ENCODE data around the gene PRADC1. TPM values are rescaled to one million over a fixed set of nuclear protein-coding genes. Genes with fewer than 3 reads are reported as not detected.
"Not testable (repeated sequence)": the region's sequence is repeated elsewhere in the genome, so short reads cannot be mapped to it uniquely, and the experiment has no call there.

The PRADC1 gene
- total and polyA plus RNA-seq, 4 donors: 12.6 to 38.0 (median 24.7) TPM

DNA sequence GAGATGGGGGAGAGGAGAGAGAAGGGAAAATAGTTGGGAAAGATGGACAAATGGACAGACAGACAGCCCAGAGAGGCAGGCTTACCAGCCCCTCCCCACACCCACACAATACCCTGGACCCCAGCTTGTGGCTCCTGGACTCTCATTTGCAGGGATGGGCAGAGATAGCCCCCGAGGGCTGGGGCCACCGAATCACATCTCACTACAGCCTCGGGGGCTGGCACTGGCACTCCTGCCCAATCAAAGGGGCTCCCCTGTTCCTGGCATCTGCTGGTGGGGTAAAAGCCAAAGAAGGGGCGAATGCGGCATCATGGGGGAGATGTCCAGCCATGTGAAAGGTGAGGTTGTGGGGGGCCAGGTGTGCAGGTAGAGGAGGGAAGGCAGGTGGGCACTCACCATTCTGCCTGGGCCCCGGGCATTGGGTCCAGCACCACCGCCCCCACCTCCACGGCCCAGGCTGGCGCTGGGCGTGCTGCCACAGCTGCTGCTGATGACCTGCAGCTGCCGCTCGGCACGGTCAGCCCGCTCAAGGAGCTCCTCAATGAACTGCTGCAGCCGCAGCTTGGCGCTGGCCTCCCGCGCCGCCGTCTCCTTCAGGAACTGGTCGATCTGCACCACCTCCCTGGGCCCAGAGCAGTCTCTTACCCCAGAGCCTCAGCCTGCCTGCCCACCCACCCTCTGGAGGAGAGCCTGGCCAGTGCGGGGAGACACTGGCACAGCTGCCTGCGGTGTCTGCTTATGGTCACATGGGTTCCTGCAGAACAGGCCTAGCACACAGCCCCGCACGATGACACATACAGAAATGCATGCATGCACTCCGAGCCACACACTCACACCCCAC, 33.2 kb upstream of the PRADC1 start:
- no peak for DNase-seq (ENCODE audit: low read depth in 4 of 6, low spot score in 6 of 6)
- no peak overlapping the region for H3K27ac ChIP-seq (ENCODE audit: low read depth, low read length)
- peaks cover 18% of the 10 kb centered on the region for H3K4me1 ChIP-seq (ENCODE audit: control insufficient read depth, insufficient read depth, low read length)
- H3K9me3 ChIP-seq (ENCODE audit: control insufficient read depth, insufficient read depth, low read length): no peaks in the 10 kb centered on the region
- H3K27me3 ChIP-seq (ENCODE audit: control insufficient read depth, insufficient read depth, low read length): peaks cover 13% of the 10 kb centered on the region
- 89% methylated on average over 26 of the region's 26 CpGs for WGBS (ENCODE audit: insufficient coverage)
- no peak overlapping the region for H3K4me3 ChIP-seq (ENCODE audit: low read depth, low read length)
- H3K36me3 ChIP-seq (ENCODE audit: control insufficient read depth, insufficient read depth, low read length): peaks cover 41% of the 10 kb centered on the region

DNA sequence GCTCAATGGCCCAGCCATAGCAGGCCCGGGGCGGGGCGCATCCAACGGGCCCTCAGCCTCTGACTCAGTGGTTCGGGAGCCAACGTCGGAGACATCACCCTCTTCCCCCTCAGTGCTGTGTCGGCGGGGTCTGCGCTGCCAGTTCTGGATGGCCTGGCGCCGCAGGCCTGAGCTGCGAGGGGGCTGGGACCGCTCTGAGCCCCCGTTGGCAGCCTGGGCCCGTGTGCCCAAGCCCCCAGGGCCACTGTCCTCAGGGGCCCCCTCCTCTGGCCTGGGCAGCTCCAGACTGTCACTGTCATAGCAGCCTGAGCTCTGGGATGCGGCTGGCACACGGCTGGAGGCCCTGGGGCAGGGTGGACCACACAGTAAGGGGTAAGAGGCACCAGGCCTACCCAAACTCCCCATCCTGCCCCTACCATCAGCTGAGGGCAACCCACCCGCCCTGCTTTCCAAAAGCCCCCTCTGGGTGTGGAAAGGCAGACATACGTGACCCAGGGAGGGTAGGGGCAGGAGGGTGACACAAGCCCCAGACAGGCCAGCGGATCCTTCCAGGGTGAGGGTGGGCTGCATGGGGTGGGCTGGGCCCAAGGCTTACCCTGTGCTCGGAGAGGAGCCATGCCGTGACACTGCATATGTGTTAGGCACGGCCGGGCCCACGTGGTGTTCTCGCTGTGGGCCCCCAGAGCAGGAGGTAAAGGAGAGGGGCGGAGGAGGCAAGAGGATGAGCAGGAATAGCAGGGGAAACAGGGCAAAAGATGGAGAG, 32.4 kb upstream of the PRADC1 start:
- peaks cover 18% of the 10 kb centered on the region for H3K4me1 ChIP-seq (ENCODE audit: control insufficient read depth, insufficient read depth, low read length)
- 95% methylated on average over 26 of the region's 28 CpGs for WGBS (ENCODE audit: insufficient coverage)
- H3K27ac ChIP-seq (ENCODE audit: low read depth, low read length): no peak overlapping the region
- no peak for DNase-seq (ENCODE audit: low read depth in 4 of 6, low spot score in 6 of 6)
- peaks cover 9% of the 10 kb centered on the region for H3K27me3 ChIP-seq (ENCODE audit: control insufficient read depth, insufficient read depth, low read length)
- H3K9me3 ChIP-seq (ENCODE audit: control insufficient read depth, insufficient read depth, low read length): no peaks in the 10 kb centered on the region
- no peak overlapping the region for H3K4me3 ChIP-seq (ENCODE audit: low read depth, low read length)
- H3K36me3 ChIP-seq (ENCODE audit: control insufficient read depth, insufficient read depth, low read length): peaks cover 48% of the 10 kb centered on the region

DNA sequence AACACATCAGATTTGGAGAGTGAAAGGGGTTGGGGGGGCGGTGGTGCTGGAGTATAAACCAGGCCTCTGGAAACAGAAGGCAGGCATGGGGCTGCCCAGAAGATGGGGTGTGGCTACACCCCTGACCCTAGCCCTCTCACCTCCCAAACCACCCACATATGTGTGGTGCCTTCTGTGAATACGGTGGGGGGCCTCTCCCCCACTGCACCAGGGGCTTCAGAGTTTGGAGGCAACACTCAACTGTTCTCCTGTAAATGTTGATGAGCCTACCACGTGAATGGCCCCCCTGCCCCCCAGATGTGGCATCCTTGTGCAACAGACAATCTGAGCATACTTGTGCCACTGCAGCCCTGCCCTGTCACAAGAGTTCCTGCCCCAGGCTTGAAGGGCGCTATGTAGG, 31.7 kb upstream of the PRADC1 start:
- peaks cover 9% of the 10 kb centered on the region for H3K27me3 ChIP-seq (ENCODE audit: control insufficient read depth, insufficient read depth, low read length)
- peaks cover 17% of the 10 kb centered on the region for H3K4me1 ChIP-seq (ENCODE audit: control insufficient read depth, insufficient read depth, low read length)
- DNase-seq (ENCODE audit: low read depth in 4 of 6, low spot score in 6 of 6): no peak
- WGBS (ENCODE audit: insufficient coverage): 88% methylated on average over 1 of the region's 4 CpGs
- H3K36me3 ChIP-seq (ENCODE audit: control insufficient read depth, insufficient read depth, low read length): peaks cover 55% of the 10 kb centered on the region
- no peak overlapping the region for H3K4me3 ChIP-seq (ENCODE audit: low read depth, low read length)
- no peak overlapping the region for H3K27ac ChIP-seq (ENCODE audit: low read depth, low read length)
- H3K9me3 ChIP-seq (ENCODE audit: control insufficient read depth, insufficient read depth, low read length): no peaks in the 10 kb centered on the region

DNA sequence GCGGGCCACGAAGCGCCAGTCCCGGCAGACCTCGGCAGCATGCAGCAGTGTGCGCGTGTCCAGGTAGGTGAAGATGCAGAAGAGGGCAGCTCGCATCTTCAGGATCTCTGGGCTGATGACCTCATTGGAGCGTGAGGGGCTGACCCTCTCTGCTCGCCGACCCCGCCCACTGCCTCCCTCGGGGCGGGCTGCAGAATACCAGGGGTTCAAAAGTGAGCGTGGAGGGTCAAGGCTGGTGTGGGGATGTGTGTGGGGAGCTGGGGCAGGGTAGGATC, 31.2 kb upstream of the PRADC1 start:
- H3K4me1 ChIP-seq (ENCODE audit: control insufficient read depth, insufficient read depth, low read length): peaks cover 15% of the 10 kb centered on the region
- H3K27me3 ChIP-seq (ENCODE audit: control insufficient read depth, insufficient read depth, low read length): peaks cover 6% of the 10 kb centered on the region
- WGBS (ENCODE audit: insufficient coverage): 89% methylated on average over 15 of the region's 15 CpGs
- no peak overlapping the region for H3K27ac ChIP-seq (ENCODE audit: low read depth, low read length)
- H3K9me3 ChIP-seq (ENCODE audit: control insufficient read depth, insufficient read depth, low read length): no peaks in the 10 kb centered on the region
- H3K36me3 ChIP-seq (ENCODE audit: control insufficient read depth, insufficient read depth, low read length): peaks cover 60% of the 10 kb centered on the region
- H3K4me3 ChIP-seq (ENCODE audit: low read depth, low read length): no peak overlapping the region
- DNase-seq (ENCODE audit: low read depth in 4 of 6, low spot score in 6 of 6): no peak

DNA sequence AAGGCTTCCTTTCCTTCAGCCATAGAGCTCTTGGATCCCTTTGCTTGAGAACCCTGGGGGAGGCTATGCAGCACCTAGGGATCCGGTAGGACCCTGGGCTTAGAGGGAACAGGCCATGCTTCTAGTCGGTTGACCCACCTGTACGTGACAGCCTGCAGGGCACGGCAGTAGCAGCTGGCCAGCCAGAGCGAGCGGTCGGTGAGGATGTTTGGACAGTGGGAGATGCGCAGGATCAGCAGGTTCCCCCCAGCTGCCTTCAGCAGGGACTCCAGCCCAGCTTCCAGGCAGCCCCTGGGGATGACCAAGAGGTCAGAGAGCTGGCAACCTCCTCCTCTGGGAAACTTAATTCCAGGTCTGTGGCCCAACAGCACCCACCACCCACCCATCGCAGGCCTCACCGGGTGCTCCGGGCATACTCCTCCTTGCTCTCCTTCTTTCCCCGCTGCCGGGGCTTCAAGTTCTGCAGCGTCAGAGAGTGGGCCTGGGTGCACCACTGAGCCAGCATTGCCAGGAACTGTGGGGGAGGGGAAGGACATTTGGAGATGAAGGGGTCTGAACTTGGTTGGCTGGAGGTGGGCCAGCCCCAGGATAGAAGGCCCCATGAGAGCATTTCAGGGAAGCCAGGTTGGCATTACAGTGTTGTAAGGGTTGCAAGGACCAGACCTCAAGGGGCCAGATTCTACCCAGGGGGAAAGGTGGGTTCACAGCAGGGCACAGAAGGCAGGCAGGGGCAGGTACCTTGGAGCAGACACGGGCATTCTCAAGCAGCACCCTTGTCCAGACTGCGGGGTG, 30.7 kb upstream of the PRADC1 start:
- 96% methylated on average over 15 of the region's 16 CpGs for WGBS (ENCODE audit: insufficient coverage)
- peaks cover 65% of the 10 kb centered on the region for H3K36me3 ChIP-seq (ENCODE audit: control insufficient read depth, insufficient read depth, low read length)

DNA sequence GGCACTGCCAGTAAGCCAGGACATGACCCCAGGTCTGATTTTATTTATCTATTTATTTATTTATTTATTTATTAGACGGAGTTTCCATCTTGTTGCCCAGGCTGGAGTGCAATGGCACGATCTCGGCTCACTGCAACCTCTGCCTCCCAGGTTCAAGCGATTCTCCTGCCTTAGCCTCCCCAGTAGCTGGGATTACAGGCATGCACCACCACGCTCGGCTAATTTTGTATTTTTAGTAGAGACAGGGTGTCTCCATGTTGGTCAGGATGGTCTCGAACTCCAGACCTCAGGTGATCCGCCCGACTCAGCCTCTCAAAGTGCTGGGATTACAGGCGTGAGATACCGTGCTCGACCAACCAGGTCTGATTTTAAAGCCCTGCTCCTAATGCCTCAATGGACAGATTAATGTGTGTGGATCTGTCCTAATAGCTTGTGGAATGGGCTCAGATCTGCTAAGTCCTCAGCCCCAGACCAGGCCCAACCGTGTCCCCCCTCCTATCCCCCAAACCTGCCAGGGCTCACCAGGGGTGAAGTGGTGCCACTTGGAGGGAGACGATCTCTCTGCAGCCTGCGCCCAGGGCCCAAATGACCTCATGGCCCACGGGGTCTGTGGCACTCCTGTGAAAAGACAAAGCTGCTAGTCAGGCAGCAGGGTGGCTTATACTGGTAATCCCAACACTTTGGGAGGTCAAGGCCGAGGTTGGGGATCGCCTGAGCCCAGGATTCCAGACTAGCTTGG, 29.8 kb upstream of the PRADC1 start:
- H3K27me3 ChIP-seq (ENCODE audit: control insufficient read depth, insufficient read depth, low read length); H3K4me3 ChIP-seq (ENCODE audit: low read depth, low read length); H3K9me3 ChIP-seq (ENCODE audit: control insufficient read depth, insufficient read depth, low read length); DNase-seq (ENCODE audit: low read depth in 4 of 6, low spot score in 6 of 6); H3K4me1 ChIP-seq (ENCODE audit: control insufficient read depth, insufficient read depth, low read length); H3K27ac ChIP-seq (ENCODE audit: low read depth, low read length): not testable (repeated sequence)
- H3K36me3 ChIP-seq (ENCODE audit: control insufficient read depth, insufficient read depth, low read length): peaks cover 74% of the 10 kb centered on the region
- WGBS (ENCODE audit: insufficient coverage): 88% methylated on average over 10 of the region's 18 CpGs

More for the DNA sequence above, 30.7 kb upstream of the PRADC1 start:
- no peak overlapping the region for H3K4me3 ChIP-seq (ENCODE audit: low read depth, low read length)
- no peaks in the 10 kb centered on the region for H3K9me3 ChIP-seq (ENCODE audit: control insufficient read depth, insufficient read depth, low read length)
- H3K27me3 ChIP-seq (ENCODE audit: control insufficient read depth, insufficient read depth, low read length): peaks cover 5% of the 10 kb centered on the region
- no peak for DNase-seq (ENCODE audit: low read depth in 4 of 6, low spot score in 6 of 6)
- H3K4me1 ChIP-seq (ENCODE audit: control insufficient read depth, insufficient read depth, low read length): peaks cover 11% of the 10 kb centered on the region
- no peak overlapping the region for H3K27ac ChIP-seq (ENCODE audit: low read depth, low read length)

DNA sequence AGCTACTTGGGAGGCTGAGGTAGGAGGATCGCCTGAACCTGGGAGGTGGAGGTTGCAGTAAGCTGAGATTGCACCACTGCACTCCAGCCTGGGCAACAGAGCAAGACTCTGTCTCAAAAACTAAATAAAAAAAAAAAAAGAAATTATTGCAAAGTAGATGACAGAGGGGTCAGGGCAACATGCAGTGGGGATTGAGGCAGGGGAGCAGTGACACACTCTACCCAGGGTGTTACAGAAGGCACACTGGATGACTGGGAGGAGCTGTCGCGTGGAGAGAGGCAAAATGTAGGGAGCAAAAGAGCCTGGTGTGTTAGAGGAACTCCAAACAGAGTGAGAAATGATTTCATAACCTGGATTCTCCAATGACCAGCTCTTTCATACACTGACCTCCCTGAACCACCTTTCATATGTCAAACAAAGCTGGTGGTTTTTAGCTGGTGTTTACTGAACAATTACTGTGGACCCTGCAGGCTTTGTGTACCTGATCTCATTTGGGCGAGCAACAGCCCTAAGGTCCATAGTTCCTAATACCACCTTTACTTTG, 29.1 kb upstream of the PRADC1 start:
- DNase-seq (ENCODE audit: low read depth in 4 of 6, low spot score in 6 of 6): no peak
- Histone ChIP-seq H3K4me3 (ENCODE audit: low read depth, low read length) (no peak overlapping the region), H3K36me3 (ENCODE audit: control insufficient read depth, insufficient read depth, low read length) (peaks cover 79% of the 10 kb centered on the region), H3K4me1 (ENCODE audit: control insufficient read depth, insufficient read depth, low read length) (peaks cover 6% of the 10 kb centered on the region), H3K27ac (ENCODE audit: low read depth, low read length) (no peak overlapping the region), H3K9me3 (ENCODE audit: control insufficient read depth, insufficient read depth, low read length) (no peaks in the 10 kb centered on the region), H3K27me3 (ENCODE audit: control insufficient read depth, insufficient read depth, low read length) (no peaks in the 10 kb centered on the region)
- WGBS (ENCODE audit: insufficient coverage): no CpG with 5 or more reads among the region's 4 CpGs

DNA sequence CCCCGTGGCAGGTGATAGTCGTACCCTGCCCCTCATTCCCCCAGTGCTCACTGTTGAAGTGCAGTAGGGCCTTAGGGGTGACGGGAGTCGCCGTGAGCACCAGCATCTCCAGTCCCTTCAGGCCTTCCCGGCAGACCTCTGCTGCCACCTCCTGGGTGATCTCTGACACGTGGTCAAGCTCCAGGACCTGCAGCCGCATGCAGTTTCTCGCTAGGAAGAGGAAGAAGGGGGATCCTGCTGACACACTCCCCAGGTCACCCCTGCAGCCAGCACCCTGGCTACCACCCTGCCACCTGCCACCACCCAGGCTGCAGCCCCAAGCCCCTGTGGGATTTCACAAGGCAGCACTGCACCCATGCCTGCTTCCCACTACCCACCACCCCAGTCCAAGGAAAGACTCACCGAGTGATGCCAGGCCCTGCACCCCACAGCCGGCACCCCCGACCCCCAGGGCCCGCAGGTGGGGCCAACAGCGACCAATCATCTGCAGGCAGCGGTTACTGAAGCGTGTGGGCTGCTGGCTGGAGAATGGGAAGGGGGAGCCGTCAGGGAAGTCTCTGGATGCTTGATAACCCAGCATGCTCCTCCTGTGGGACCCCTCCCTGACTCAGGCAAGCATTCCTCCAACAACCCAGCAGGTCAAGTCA, 27.4 kb upstream of the PRADC1 start:
- no peaks in the 10 kb centered on the region for H3K4me1 ChIP-seq (ENCODE audit: control insufficient read depth, insufficient read depth, low read length)
- no peaks in the 10 kb centered on the region for H3K27me3 ChIP-seq (ENCODE audit: control insufficient read depth, insufficient read depth, low read length)
- 29% methylated on average over 13 of the region's 17 CpGs for WGBS (ENCODE audit: insufficient coverage)
- no peaks in the 10 kb centered on the region for H3K9me3 ChIP-seq (ENCODE audit: control insufficient read depth, insufficient read depth, low read length)
- no peak overlapping the region for H3K4me3 ChIP-seq (ENCODE audit: low read depth, low read length)
- DNase-seq (ENCODE audit: low read depth in 4 of 6, low spot score in 6 of 6): peak in 2 of 6 donors; percentile 35 to 40
- H3K36me3 ChIP-seq (ENCODE audit: control insufficient read depth, insufficient read depth, low read length): peaks cover 71% of the 10 kb centered on the region
- H3K27ac ChIP-seq (ENCODE audit: low read depth, low read length): no peak overlapping the region

All from spinal cord (tissue), 10 donors.